ENCODE data around the gene PIGN. TPM values are rescaled to one million over a fixed set of nuclear protein-coding genes. Genes with fewer than 3 reads are reported as not detected.

Gene PIGN
- total and polyA plus RNA-seq, 2 donors: 10.7 to 84.6 TPM

DNA sequence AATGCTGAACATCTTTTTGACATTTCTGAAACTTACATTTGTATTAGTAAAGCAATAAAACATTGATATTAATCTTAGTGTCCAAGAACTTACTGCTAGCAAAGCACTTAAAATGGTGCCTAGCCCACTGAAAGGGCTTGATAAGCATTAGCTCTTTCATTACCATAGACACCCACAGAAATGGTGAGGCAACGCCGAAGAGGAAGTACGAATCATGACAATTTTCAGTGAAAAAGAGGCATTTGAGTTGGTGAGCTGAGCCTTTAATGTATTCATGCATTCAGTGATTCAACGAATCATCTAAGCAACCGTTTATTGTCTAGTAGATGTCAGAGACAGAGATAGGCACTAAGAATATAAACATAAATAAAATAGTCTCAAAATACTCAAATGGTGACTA lies 101.1 kb downstream of the PIGN start:
- Histone ChIP-seq H3K36me3 (ENCODE audit: insufficient read depth) (no peaks in the 10 kb centered on the region), H3K4me3 (ENCODE audit: low read depth, low read length) (no peak overlapping the region), H3K27ac (ENCODE audit: low read depth) (no peak overlapping the region), H3K4me1 (ENCODE audit: insufficient read depth) (no peaks in the 10 kb centered on the region)
- WGBS: 93% methylated on average over 5 of the region's 5 CpGs
- DNase-seq (ENCODE audit: extremely low spot score): no peak

DNA sequence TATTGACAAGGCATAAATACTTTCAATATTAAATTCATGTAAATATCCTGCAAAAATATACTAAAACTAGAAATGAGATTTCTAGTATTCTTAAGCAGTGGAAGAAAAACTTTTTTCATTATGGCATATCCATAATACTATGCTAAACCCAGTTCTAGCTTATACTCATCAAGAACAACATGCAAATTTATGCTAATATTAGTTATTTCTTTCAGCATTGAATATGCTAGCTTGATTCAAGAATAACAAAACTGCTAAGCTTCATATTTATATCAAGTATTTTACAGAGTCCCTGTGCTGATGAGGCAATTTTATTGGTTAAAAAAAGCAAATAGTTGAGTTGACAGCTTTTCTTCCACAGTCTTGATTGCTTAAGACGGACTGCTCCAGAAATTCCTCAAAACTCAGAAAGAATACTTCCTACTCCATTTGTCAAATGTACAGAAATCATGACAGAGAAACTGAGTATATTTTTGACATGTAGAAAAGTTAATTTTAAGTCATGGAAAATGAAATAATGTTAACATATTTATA lies 105.0 kb downstream of the PIGN start:
- H3K4me1 ChIP-seq (ENCODE audit: insufficient read depth): no peaks in the 10 kb centered on the region
- DNase-seq (ENCODE audit: extremely low spot score): no peak
- H3K27ac ChIP-seq (ENCODE audit: low read depth): no peak overlapping the region
- 91% methylated on average over 1 of the region's 1 CpG for WGBS
- H3K36me3 ChIP-seq (ENCODE audit: insufficient read depth): no peaks in the 10 kb centered on the region
- no peak overlapping the region for H3K4me3 ChIP-seq (ENCODE audit: low read depth, low read length)

DNA sequence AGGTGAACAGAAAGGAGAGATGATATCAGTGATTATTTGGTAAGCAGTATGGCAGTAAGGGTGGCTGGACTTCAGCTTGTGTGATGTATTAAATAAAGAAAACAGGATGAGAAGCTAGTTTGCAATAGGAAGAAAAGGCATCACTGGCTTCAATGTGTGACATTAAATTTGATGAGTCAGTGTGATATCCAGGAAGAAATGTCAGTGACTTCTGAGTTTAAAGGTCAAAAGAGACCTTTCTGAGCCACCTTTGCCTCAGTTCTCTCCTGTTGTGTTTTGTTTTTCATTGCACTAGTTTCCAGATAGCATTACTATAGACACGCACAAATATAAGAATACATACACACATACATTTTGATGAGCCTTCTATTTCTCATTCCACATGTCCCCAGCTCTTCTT lies 105.6 kb downstream of the PIGN start:
- H3K4me1 ChIP-seq (ENCODE audit: insufficient read depth): no peaks in the 10 kb centered on the region
- no peak overlapping the region for H3K27ac ChIP-seq (ENCODE audit: low read depth)
- no peaks in the 10 kb centered on the region for H3K36me3 ChIP-seq (ENCODE audit: insufficient read depth)
- DNase-seq (ENCODE audit: extremely low spot score): no peak
- WGBS: 99% methylated on average over 1 of the region's 1 CpG
- no peak overlapping the region for H3K4me3 ChIP-seq (ENCODE audit: low read depth, low read length)

GRCh38 chr18:62080172-62080900 lies 106.5 kb downstream of the PIGN start:
- 69% methylated on average over 5 of the region's 5 CpGs for WGBS
- no peak overlapping the region for H3K27ac ChIP-seq (ENCODE audit: low read depth)
- H3K4me3 ChIP-seq (ENCODE audit: low read depth, low read length): no peak overlapping the region
- H3K4me1 ChIP-seq (ENCODE audit: insufficient read depth): no peaks in the 10 kb centered on the region
- H3K36me3 ChIP-seq (ENCODE audit: insufficient read depth): no peaks in the 10 kb centered on the region
- no peak for DNase-seq (ENCODE audit: extremely low spot score)

GRCh38 chr18:62073461-62074281 lies 113.2 kb downstream of the PIGN start:
- H3K36me3 ChIP-seq (ENCODE audit: insufficient read depth): no peaks in the 10 kb centered on the region
- no peak for DNase-seq (ENCODE audit: extremely low spot score)
- 98% methylated on average over 2 of the region's 2 CpGs for WGBS
- no peaks in the 10 kb centered on the region for H3K4me1 ChIP-seq (ENCODE audit: insufficient read depth)
- no peak overlapping the region for H3K4me3 ChIP-seq (ENCODE audit: low read depth, low read length)
- no peak overlapping the region for H3K27ac ChIP-seq (ENCODE audit: low read depth)

DNA sequence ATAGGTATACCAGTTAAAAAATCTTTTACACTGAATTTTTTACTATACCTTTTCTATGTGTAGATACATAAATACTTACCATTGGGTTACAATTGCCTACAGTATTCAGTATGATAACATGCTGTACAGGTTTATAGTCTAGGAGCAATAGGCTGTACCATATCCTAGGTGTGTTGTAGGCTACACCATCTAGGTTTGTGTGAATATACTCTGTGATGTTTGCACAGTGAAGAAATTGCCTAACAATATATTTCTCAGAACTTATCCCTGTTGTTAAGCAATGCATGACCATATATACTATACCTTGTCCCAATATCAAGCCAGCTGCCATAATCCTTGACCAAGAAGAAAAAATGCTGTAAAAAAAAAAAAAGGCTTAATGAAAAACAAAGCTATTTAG lies 114.5 kb downstream of the PIGN start:
- DNase-seq (ENCODE audit: extremely low spot score): no peak
- no peaks in the 10 kb centered on the region for H3K4me1 ChIP-seq (ENCODE audit: insufficient read depth)
- no peak overlapping the region for H3K27ac ChIP-seq (ENCODE audit: low read depth)
- no peak overlapping the region for H3K4me3 ChIP-seq (ENCODE audit: low read depth, low read length)
- H3K36me3 ChIP-seq (ENCODE audit: insufficient read depth): no peaks in the 10 kb centered on the region

DNA sequence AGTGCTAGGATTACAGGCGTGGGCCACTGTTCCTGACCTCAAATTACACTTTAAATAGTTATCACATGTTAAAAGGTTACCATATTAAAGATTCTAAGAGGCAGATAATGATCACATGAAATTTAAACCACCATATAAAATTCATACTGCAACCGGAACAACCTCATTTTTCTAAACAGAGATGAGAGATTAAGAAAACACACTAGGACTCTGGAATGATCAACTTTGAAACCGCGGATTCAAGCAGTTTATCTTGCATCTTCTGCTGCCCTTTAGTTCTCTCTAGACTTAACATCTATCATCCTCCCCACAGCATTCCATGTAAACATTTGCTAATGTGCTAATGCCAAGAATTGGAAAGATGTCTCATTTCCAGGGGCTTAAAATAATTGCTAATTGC lies 115.8 kb downstream of the PIGN start:
- Histone ChIP-seq H3K4me3 (ENCODE audit: low read depth, low read length) (no peak overlapping the region), H3K4me1 (ENCODE audit: insufficient read depth) (no peaks in the 10 kb centered on the region), H3K27ac (ENCODE audit: low read depth) (no peak overlapping the region), H3K36me3 (ENCODE audit: insufficient read depth) (no peaks in the 10 kb centered on the region)
- DNase-seq (ENCODE audit: extremely low spot score): no peak
- 53% methylated on average over 4 of the region's 4 CpGs for WGBS

DNA sequence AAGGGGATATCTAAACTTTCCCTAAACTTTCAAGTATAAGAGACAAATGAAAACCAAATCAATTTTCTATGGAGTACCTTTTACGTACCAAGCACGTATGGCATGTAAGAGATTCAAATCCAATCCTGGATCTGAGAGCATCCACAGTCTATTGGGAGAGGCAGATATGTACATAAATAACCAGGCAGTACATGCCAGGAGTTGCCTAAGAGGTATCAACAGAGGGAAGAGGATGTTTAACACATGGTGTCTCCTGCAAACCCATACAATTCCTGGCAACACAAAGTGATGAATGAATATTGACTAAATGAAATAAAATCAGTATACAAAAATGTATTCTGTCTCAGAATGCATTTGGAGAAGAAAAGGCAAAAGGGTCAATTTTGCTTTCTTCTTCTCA lies 116.6 kb downstream of the PIGN start:
- no peaks in the 10 kb centered on the region for H3K36me3 ChIP-seq (ENCODE audit: insufficient read depth)
- no peak for DNase-seq (ENCODE audit: extremely low spot score)
- 88% methylated on average over 2 of the region's 2 CpGs for WGBS
- H3K4me3 ChIP-seq (ENCODE audit: low read depth, low read length): no peak overlapping the region
- no peak overlapping the region for H3K27ac ChIP-seq (ENCODE audit: low read depth)
- no peaks in the 10 kb centered on the region for H3K4me1 ChIP-seq (ENCODE audit: insufficient read depth)

- H3K4me3 ChIP-seq (ENCODE audit: low read depth, low read length): no peak overlapping the region
- no peak overlapping the region for H3K27ac ChIP-seq (ENCODE audit: low read depth)
- 98% methylated on average over 2 of the region's 2 CpGs for WGBS
- H3K36me3 ChIP-seq (ENCODE audit: insufficient read depth): no peaks in the 10 kb centered on the region
- no peaks in the 10 kb centered on the region for H3K4me1 ChIP-seq (ENCODE audit: insufficient read depth)
- DNase-seq (ENCODE audit: extremely low spot score): no peak
Observed at GRCh38 chr18:62069556-62069955, 117.3 kb downstream of the PIGN start.

DNA sequence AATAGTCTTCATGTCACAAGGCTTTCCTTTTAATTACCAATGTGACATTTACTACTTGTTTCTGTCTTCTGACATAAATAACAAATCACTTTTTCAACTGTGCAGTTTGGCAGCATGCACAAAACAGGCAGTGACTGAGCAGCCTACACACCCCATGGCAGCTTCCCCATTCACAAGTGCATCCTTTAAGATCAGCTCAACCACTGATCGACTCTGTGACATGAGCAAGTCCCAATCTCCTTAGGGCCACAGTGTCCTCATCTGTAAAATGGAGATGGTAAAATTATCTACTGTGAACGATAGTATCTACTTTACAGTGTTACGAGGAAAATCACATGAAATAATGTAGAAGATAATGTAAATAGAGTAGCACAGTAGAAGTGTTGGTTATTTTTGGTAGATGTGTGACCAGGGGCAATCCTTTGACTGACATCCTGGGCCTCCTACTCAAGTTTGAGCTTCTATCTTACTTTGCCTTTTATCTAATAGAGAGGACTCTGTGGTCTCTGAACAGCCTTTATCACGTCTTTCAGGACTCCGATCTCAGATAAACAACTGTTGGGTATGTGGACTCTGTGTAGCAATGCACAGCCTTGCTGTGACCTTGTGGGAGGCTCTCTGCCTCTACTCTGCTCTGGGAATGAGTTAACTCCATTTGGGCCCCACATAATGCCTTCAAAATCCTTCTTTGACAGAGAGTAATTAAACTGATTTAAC lies 120.6 kb downstream of the PIGN start:
- H3K27ac ChIP-seq (ENCODE audit: low read depth): no peak overlapping the region
- no peaks in the 10 kb centered on the region for H3K36me3 ChIP-seq (ENCODE audit: insufficient read depth)
- 89% methylated on average over 5 of the region's 5 CpGs for WGBS

DNA sequence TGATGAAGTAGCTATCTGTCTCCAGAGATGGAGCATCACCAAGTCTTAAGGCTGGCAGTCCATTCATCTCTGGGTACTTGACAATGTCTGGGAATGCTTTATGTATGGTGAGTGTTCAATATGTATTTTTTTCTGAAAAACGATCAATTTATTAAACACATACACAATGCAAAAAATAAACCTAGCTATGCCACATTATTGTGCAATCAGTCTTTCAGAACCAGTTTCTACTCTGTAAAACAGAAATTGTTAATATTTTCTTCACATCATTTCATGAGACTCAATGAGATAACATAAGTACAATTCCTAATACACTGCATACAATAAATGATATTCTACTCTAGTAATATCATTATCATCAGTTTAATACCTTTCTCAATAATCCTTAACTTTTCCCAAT lies 122.5 kb downstream of the PIGN start:
- Histone ChIP-seq H3K4me1 (ENCODE audit: insufficient read depth) (no peaks in the 10 kb centered on the region), H3K36me3 (ENCODE audit: insufficient read depth) (no peaks in the 10 kb centered on the region), H3K4me3 (ENCODE audit: low read depth, low read length) (no peak overlapping the region), H3K27ac (ENCODE audit: low read depth) (no peak overlapping the region)
- 0% methylated on average over 1 of the region's 1 CpG for WGBS
- no peak for DNase-seq (ENCODE audit: extremely low spot score)

More for the DNA sequence above, 120.6 kb downstream of the PIGN start:
- no peak for DNase-seq (ENCODE audit: extremely low spot score)
- Histone ChIP-seq H3K4me1 (ENCODE audit: insufficient read depth) (no peaks in the 10 kb centered on the region), H3K4me3 (ENCODE audit: low read depth, low read length) (no peak overlapping the region)

DNA sequence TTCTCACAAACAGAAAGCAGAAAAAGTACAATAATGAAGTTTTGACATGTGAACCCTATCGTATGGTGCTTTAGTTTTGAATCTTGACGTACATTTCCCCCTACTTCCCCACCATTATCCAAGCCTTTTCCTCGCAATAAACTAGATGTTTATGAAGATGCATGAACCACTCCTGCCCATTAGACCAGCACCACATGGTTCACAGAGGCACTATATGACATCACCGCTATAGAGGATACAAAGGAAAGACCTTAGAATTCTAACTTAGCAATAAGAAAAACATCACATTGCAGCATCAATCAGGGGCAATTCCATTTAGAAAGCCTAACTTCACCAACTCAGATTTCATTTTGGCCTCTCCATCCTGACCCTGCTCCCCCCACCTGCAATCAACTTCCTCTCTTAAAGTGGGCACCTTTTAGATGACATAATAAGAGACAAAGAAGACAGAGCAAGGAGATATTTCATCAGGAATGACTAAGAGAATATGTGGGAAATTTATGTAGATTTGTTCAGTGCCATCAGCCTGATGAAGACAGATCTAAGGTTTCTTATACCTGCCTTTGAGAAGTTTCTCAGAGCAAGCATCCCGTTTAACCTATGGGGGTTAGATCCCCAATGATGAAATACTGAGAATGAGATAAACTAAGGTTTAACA lies 124.9 kb downstream of the PIGN start:
- no peak for DNase-seq (ENCODE audit: extremely low spot score)
- Histone ChIP-seq H3K4me3 (ENCODE audit: low read depth, low read length) (no peak overlapping the region), H3K36me3 (ENCODE audit: insufficient read depth) (no peaks in the 10 kb centered on the region), H3K27ac (ENCODE audit: low read depth) (no peak overlapping the region), H3K4me1 (ENCODE audit: insufficient read depth) (no peaks in the 10 kb centered on the region)
- WGBS: 91% methylated on average over 5 of the region's 5 CpGs

- H3K4me3 ChIP-seq (ENCODE audit: low read depth, low read length): no peak overlapping the region
- H3K27ac ChIP-seq (ENCODE audit: low read depth): no peak overlapping the region
- H3K4me1 ChIP-seq (ENCODE audit: insufficient read depth): no peaks in the 10 kb centered on the region
- DNase-seq (ENCODE audit: extremely low spot score): no peak
- WGBS: 50% methylated on average over 2 of the region's 2 CpGs
- H3K36me3 ChIP-seq (ENCODE audit: insufficient read depth): no peaks in the 10 kb centered on the region
Observed at GRCh38 chr18:62060820-62061219, 126.0 kb downstream of the PIGN start.
